Stimulated activated CD4-positive, alpha-beta T cell treated with anti-CD3 and anti-CD28 coated beads, Interleukin-4, amount 100 ng/mL, for 24 hours (primary cell): Measurements from ENCODE around the gene TBC1D22A.
"Not testable (repeated sequence)": the region's sequence is repeated elsewhere in the genome, so short reads cannot be mapped to it uniquely, and the experiment has no call there.

Source experiments
- DNase-seq: peaks from one replicate; pipeline ENCODE4 v3.0.0-alpha.2; 2020

The TBC1D22A gene

GRCh38 chr22:47114813-47115517 lies 352.5 kb downstream of the TBC1D22A start:
- no peak for DNase-seq

DNA sequence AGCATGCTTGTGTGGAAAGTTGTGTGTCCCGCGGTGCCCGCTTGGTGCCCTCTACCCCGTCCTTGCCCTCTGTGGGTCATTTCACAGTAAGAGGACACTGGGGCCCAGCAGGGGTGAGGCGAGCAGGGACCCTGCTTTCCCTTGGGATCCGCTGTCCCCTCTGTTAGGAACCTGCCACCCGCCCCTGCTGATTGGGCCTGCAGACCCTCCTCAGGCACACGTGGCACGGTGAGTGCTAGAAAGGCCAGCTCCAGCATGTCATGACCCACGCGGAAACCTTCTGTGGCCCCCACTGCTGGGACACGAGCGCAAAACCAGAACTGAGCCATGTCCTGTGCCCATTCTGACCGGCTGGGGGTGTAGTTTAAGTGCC lies 353.1 kb downstream of the TBC1D22A start:
- DNase-seq = no peak

GRCh38 chr22:47115921-47116320 lies 353.5 kb downstream of the TBC1D22A start:
- no peak for DNase-seq

GRCh38 chr22:47116426-47117341 lies 354.2 kb downstream of the TBC1D22A start:
- no peak for DNase-seq

DNA sequence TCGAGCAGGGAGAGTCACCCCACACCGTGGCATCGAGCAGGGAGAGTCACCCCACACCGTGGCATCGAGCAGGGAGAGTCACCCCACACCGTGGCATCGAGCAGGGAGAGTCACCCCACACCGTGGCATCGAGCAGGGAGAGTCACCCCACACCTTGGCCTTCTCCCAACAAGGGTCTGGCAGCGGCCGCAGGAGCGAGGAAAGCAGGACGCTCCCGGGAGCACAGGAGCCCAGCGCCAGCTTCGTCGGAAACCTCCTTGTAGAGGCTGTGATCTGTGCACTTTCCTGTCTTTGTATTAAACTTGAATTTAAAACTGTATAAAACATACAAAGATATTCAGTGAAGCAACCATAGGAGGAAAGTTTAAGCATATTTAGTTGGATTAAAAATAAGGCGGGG lies 355.0 kb downstream of the TBC1D22A start:
- not testable (repeated sequence) for DNase-seq

- DNase-seq = no peak
Observed at GRCh38 chr22:47119181-47119580, 356.7 kb downstream of the TBC1D22A start.

GRCh38 chr22:47120399-47120798 lies 357.9 kb downstream of the TBC1D22A start:
- no peak for DNase-seq

GRCh38 chr22:47121791-47122190 lies 359.3 kb downstream of the TBC1D22A start:
- DNase-seq = no peak

- no peak for DNase-seq
Observed at GRCh38 chr22:47122441-47123000, 360.1 kb downstream of the TBC1D22A start.

GRCh38 chr22:47123006-47123826 lies 360.8 kb downstream of the TBC1D22A start:
- DNase-seq = no peak

DNA sequence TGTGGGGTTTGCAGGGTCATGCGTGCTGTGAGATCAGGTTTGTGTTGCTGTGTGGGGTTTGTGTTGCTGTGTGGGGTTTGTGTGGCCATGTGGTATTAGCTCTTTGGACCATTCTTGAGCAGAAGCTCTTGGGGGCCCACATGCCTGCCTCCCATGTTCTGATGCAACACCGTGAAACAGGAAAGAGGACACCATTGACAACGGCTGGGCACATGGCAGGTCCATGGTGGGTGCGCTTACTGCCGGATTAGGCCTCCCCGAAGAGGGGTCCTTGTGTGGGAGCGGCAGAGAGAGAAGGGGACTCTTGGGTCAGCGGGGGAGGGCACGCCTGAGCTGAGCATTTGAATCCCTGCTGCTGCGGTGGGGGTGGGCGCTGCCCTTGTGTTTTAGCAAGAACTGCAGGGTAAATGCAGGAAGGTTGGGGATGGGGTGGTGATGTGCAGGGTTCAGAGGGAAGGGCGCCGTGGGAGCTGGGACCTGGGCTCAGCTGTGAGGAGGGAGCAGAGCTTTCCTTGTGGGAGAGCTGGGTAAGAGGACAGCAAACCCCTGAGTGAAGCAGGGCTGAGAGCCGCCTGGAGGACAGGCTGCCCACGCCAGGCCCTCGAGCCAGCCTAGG lies 361.5 kb downstream of the TBC1D22A start:
- no peak for DNase-seq

DNA sequence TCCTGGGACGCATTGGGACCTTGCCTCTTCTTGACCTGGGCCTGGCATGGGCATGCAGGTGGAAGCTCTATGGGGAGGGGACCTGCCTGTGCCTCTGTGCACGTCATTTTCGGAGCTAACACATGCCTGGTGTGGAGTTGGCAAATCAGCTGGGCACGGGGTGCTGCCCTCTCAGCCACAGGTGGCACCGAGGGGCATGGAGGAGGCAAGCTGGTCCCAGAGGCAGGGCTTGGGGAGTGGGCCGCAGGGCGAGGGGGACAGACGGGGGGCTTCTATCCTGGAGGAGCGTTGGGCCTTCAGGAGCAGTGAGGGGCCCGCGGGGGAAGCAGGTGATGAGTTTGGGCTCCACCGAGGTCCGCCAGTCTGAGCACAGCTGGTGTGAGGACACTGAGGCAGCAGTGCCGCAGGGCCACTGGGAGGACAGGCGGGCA lies 362.0 kb downstream of the TBC1D22A start:
- no peak for DNase-seq

- DNase-seq = no peak
Observed at GRCh38 chr22:47124961-47125360, 362.5 kb downstream of the TBC1D22A start.

DNA sequence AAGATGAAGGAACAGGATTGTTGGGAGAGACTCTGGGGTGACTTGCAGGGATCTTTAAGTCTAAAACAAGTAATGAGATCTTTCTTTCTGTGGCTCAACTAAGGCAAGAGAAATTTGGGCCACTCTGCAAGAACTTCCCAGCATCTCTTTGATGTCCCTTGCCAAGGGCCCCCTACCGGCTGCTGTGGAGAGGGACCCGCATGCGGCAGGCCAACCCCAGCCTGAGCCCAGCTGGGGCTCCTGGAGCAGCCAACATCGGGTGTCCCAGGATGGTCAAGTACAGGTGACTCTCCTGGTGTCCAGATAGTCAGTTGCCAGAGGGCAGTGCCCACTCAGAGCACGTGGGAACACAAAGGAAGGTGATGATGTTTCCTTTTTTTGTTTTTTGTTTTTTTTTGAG lies 363.2 kb downstream of the TBC1D22A start:
- DNase-seq = no peak

DNA sequence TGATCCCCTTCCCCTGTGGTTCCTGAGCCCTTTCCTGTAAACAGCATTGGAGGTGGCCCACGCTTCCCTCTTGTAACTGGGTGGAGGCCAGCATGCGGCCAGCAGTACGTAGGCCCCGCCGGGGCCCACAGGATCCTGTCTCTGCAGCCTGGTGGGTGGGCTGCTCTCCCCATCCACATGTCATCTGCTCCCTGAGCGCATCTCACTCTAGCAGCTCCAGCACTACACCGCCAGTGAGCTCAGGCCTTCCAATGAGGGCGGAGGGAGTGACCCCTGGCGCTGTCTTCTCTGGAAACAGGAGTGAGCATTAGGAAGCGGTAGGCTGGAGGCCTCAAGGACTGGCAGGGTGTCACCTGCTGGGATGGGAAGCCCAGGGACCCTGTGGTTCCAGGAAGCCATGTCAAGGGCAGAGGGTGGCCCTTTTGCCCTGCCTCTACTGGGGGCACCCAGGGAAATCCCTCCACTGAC lies 363.9 kb downstream of the TBC1D22A start:
- DNase-seq = no peak

GRCh38 chr22:47127441-47127871 lies 365.0 kb downstream of the TBC1D22A start:
- no peak for DNase-seq

- no peak for DNase-seq
Observed at GRCh38 chr22:47128216-47128615, 365.8 kb downstream of the TBC1D22A start.

- no peak for DNase-seq
Observed at GRCh38 chr22:47128622-47129215, 366.3 kb downstream of the TBC1D22A start.

DNA sequence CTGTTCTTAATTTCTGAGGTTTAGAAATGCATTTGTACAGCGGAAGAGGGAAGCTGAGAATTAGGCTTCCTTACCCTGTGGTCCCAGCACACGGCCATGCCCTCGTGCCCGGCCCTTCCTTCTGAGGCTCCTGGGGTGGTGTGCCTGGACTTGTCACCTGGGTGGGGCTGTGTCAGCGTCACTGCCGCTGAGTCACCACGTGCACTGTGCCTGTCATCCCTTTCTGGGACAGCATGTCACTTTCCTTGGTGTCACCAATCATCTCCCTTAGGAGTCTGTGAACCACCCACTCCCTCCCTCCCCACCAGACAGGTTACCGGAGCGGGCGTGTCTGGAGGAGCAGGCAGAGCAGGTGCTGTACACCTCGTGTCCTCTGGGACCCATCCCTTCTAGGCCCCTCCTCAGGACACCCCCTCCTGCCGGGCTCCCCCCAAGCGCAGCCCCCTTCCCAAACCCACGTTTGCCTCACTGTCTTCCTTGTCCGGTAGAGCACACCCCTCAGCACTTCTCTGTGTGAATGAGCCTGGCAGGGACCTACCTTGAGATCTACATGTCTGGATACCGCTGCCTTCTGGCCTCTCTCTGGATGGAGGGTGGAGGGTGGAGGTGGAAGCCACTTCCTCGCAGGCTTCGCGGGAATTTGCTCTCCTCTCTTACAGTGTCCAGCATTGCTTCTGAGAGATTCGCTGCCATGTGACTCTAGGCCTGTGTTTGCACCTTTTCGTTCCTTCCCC lies 367.6 kb downstream of the TBC1D22A start:
- DNase-seq = no peak

DNA sequence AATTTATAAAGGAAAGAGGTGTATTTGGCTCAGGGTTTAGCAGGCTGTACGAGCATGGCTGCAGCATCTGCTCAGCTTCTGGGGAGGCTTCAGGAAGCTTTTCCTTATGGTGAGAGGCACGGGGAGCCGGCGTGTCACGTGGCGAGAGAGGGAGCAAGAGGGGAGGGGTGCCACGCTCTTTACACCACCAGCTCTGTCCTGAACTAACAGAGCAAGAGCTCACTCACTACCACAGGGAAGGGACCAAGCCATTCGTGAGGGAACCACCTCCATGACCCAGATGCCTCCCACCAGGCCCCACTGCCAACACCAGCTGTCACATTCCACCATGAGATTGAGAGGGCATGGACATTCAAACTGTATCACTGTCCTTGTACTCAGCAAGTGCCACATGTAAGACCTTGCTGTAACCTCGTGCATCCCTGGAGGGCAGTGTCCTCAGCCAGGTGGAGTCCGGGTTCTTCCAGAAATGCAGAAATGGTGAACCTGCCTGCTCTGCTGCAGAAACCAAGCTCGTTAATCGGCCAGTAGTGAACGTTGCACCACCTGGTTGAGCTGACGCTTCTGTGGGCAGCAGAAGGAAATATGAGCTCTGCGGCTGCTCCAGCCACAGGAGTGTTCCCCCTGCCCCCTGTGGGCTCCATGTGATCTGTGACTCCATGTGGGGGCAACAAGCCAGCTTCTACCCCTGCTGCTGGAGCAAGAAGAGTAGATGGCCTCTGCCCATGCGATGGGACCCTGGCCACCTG lies 368.6 kb downstream of the TBC1D22A start:
- DNase-seq = no peak
